Neural cell (in vitro differentiated cells): Measurements from ENCODE around the gene GALNT16. TPM values are rescaled to one million over a fixed set of nuclear protein-coding genes. Genes with fewer than 3 reads are reported as not detected.

Experiments
- H2AFZ ChIP-seq: fragments of 200-600, 300-800 bp; sonication (generic), shearing (Covaris generic); 2 replicates; pipeline ENCODE4 v1.6.0; 2014; ENCODE audit warnings: low read depth, mild to moderate bottlenecking, antibody characterized with exemption, low read length, moderate library complexity
- H3F3A ChIP-seq: fragments of 200-600 bp; shearing (Covaris generic); 2 replicates; pipeline ENCODE4 v1.6.1; 2016; ENCODE audit warnings: mild to moderate bottlenecking, moderate library complexity, mixed read lengths, antibody characterized with exemption, low read length; ENCODE audit not compliant: insufficient read depth, poor library complexity, severe bottlenecking
- H3K27ac ChIP-seq: fragments of 200-600, 300-800 bp; sonication (generic), shearing (Covaris generic); 2 replicates; pipeline ENCODE4 v1.5.1; 2014; ENCODE audit warnings: mild to moderate bottlenecking, low read length, moderate library complexity
- H3K27me3 ChIP-seq: fragments of 300-800, 200-600 bp; sonication (generic), shearing (Covaris generic); 2 replicates; pipeline ENCODE4 v1.6.0; 2014; ENCODE audit warnings: mild to moderate bottlenecking, low read depth, low read length, moderate library complexity; ENCODE audit not compliant: insufficient read depth
- H3K36me3 ChIP-seq: fragments of 300-800, 200-600 bp; sonication (generic), shearing (Covaris generic); 2 replicates; pipeline ENCODE4 v1.5.1; 2014; ENCODE audit warnings: mild to moderate bottlenecking, antibody characterized with exemption, low read length, moderate library complexity; ENCODE audit not compliant: insufficient read depth
- H3K4me2 ChIP-seq: fragments of 300-800, 200-600 bp; sonication (generic), shearing (Covaris generic); 2 replicates; pipeline ENCODE4 v1.6.0; 2014; ENCODE audit warnings: mild to moderate bottlenecking, low read length
- H3K4me3 ChIP-seq: fragments of 300-800, 200-600 bp; sonication (generic), shearing (Covaris generic); 2 replicates; pipeline ENCODE4 v1.5.1; 2014; ENCODE audit warnings: mild to moderate bottlenecking, low read length, moderate library complexity
- H3K79me2 ChIP-seq: fragments of 200-600 bp; shearing (Covaris generic); replicated peaks from 2 replicates; pipeline ENCODE4 v1.6.0; 2014; ENCODE audit warnings: mild to moderate bottlenecking, low read length, moderate library complexity; ENCODE audit not compliant: insufficient read depth
- H3K9ac ChIP-seq: fragments of 300-800, 200-600 bp; sonication (generic), shearing (Covaris generic); 2 replicates; pipeline ENCODE4 v1.6.1; 2016; ENCODE audit warnings: mild to moderate bottlenecking, low read length, mixed read lengths
- H3K9me2 ChIP-seq: fragments of 200-600 bp; shearing (Covaris generic); 2 replicates; pipeline ENCODE4 v1.6.1; 2016; ENCODE audit warnings: mild to moderate bottlenecking, low read length, mixed read lengths; ENCODE audit not compliant: insufficient read depth
- H3K9me3 ChIP-seq: fragments of 200-600, 300-800 bp; sonication (generic), shearing (Covaris generic); 2 replicates; pipeline ENCODE4 v1.6.1; 2016; ENCODE audit warnings: mild to moderate bottlenecking, mixed run types, low read length, moderate library complexity, mixed read lengths
- H4K20me1 ChIP-seq: fragments of 200-600 bp; shearing (Covaris generic); 2 replicates; pipeline ENCODE4 v1.6.1; 2016; ENCODE audit warnings: mild to moderate bottlenecking, mixed run types; ENCODE audit not compliant: insufficient read depth
- EP300 ChIP-seq: fragments of 450-650 bp; conservative IDR thresholded peaks from 2 replicates; pipeline ENCODE4 v1.6.1; 2014; ENCODE audit warnings: antibody characterized with exemption, mild to moderate bottlenecking, moderate library complexity; ENCODE audit not compliant: poor library complexity, severe bottlenecking
- EZH2 ChIP-seq: fragments of 200-600, 300-800 bp; shearing (Covaris generic), sonication (generic); IDR thresholded peaks from 2 replicates; pipeline ENCODE4 v1.6.1; 2014; ENCODE audit warnings: antibody characterized with exemption, low read length, borderline replicate concordance, mild to moderate bottlenecking; ENCODE audit not compliant: insufficient read depth, poor library complexity, severe bottlenecking
- MXI1 ChIP-seq: fragments of 450-650 bp; conservative IDR thresholded peaks from 2 replicates; pipeline ENCODE4 v1.6.1; 2014; ENCODE audit warnings: antibody characterized with exemption, mild to moderate bottlenecking; ENCODE audit not compliant: poor library complexity, severe bottlenecking
- POLR2AphosphoS5 ChIP-seq: IDR thresholded peaks from 2 replicates; pipeline ENCODE4 v1.6.1; 2012
- RAD21 ChIP-seq: fragments of 450-650 bp; conservative IDR thresholded peaks from 2 replicates; pipeline ENCODE4 v1.6.1; 2014; ENCODE audit warnings: antibody characterized with exemption, mild to moderate bottlenecking, moderate library complexity
- SMC3 ChIP-seq: fragments of 450-650 bp; conservative IDR thresholded peaks from 2 replicates; pipeline ENCODE4 v1.6.1; 2014; ENCODE audit warnings: antibody characterized with exemption, mild to moderate bottlenecking, moderate library complexity; ENCODE audit not compliant: poor library complexity
- TAF1 ChIP-seq: IDR thresholded peaks from 2 replicates; pipeline ENCODE4 v1.6.1; 2012; ENCODE audit warnings: low read depth
- polyA plus RNA-seq: library from polyadenylated mRNA; depleted of rRNA; stranded (reverse); fragments of >200 nt; gene quantifications from 2 replicates; pipeline ENCODE4 v1.2.3, GENCODE V29; 2014
- TF ChIP-seq, protein P1 (sequence below): fragments of 450-650 bp; IDR thresholded peaks from 2 replicates; pipeline ENCODE4 v1.5.1; 2014; ENCODE audit warnings: antibody characterized with exemption, mild to moderate bottlenecking, moderate library complexity; ENCODE audit not compliant: poor library complexity, severe bottlenecking
- TF ChIP-seq, protein P2 (sequence below): IDR thresholded peaks from 2 replicates; pipeline ENCODE4 v1.6.1; 2012; ENCODE audit warnings: borderline replicate concordance

Gene GALNT16
- polyA plus RNA-seq, 1 donor from 2014 or later: 23.8 TPM

DNA sequence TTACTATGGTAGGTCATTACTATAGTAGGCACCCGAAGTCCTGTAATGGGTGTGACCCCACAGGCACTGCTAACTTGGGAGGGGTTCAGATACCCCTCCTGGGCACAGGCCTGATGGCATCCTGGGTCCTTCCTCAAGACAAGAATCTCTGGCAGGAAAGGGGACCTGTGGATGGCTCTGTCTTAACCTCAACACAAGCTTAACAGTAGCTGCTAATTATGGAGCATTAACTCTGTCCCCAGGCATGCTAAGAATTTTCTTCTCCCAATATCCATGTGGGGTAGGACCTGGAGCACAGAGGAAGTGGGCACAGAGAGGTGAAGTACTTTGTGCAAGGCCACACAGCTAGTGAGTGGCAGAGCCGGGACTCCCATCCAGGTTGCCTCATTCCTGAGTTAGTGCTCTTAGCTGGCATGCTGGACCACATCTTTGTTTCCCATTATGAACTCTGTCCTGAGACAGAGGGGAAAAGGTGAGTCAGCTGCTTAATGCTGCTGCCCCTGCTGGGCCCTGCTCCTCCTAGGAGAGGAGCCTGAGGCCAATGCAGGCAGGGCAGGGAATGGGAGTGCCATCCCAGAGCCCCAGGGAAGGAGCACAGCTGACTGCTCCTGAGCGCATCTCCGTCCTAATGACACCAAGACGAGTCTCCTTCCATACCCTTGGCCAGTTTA lies 32.1 kb downstream of the GALNT16 start:
- H3K9ac ChIP-seq: no peak overlapping the region
- no peak overlapping the region for H3K4me3 ChIP-seq
- H3K9me3 ChIP-seq: no peaks in the 10 kb centered on the region
- no peaks in the 10 kb centered on the region for H3K79me2 ChIP-seq
- H3K27ac ChIP-seq: no peak overlapping the region
- no peaks in the 10 kb centered on the region for H3F3A ChIP-seq
- no peaks in the 10 kb centered on the region for H3K36me3 ChIP-seq
- H4K20me1 ChIP-seq: no peaks in the 10 kb centered on the region
- H3K4me2 ChIP-seq: no peak overlapping the region
- no peak for TF ChIP-seq SMC3
- TF ChIP-seq RAD21: no peak
- TF ChIP-seq POLR2AphosphoS5: no peak
- TF ChIP-seq MXI1: no peak
- TF ChIP-seq TAF1: no peak
- no peak for TF ChIP-seq EZH2
- no peak for TF ChIP-seq EP300
- TF ChIP-seq, protein P1, sequence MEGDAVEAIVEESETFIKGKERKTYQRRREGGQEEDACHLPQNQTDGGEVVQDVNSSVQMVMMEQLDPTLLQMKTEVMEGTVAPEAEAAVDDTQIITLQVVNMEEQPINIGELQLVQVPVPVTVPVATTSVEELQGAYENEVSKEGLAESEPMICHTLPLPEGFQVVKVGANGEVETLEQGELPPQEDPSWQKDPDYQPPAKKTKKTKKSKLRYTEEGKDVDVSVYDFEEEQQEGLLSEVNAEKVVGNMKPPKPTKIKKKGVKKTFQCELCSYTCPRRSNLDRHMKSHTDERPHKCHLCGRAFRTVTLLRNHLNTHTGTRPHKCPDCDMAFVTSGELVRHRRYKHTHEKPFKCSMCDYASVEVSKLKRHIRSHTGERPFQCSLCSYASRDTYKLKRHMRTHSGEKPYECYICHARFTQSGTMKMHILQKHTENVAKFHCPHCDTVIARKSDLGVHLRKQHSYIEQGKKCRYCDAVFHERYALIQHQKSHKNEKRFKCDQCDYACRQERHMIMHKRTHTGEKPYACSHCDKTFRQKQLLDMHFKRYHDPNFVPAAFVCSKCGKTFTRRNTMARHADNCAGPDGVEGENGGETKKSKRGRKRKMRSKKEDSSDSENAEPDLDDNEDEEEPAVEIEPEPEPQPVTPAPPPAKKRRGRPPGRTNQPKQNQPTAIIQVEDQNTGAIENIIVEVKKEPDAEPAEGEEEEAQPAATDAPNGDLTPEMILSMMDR: no peak
- TF ChIP-seq, protein P2, sequence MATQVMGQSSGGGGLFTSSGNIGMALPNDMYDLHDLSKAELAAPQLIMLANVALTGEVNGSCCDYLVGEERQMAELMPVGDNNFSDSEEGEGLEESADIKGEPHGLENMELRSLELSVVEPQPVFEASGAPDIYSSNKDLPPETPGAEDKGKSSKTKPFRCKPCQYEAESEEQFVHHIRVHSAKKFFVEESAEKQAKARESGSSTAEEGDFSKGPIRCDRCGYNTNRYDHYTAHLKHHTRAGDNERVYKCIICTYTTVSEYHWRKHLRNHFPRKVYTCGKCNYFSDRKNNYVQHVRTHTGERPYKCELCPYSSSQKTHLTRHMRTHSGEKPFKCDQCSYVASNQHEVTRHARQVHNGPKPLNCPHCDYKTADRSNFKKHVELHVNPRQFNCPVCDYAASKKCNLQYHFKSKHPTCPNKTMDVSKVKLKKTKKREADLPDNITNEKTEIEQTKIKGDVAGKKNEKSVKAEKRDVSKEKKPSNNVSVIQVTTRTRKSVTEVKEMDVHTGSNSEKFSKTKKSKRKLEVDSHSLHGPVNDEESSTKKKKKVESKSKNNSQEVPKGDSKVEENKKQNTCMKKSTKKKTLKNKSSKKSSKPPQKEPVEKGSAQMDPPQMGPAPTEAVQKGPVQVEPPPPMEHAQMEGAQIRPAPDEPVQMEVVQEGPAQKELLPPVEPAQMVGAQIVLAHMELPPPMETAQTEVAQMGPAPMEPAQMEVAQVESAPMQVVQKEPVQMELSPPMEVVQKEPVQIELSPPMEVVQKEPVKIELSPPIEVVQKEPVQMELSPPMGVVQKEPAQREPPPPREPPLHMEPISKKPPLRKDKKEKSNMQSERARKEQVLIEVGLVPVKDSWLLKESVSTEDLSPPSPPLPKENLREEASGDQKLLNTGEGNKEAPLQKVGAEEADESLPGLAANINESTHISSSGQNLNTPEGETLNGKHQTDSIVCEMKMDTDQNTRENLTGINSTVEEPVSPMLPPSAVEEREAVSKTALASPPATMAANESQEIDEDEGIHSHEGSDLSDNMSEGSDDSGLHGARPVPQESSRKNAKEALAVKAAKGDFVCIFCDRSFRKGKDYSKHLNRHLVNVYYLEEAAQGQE: no peak
- no peaks in the 10 kb centered on the region for H3K9me2 ChIP-seq
- H3K27me3 ChIP-seq: no peaks in the 10 kb centered on the region
- no peak overlapping the region for H2AFZ ChIP-seq

GRCh38 chr14:69298131-69299071 lies 38.4 kb downstream of the GALNT16 start:
- Histone ChIP-seq H3F3A (peaks cover 3% of the 10 kb centered on the region), H2AFZ (no peak overlapping the region), H3K79me2 (no peaks in the 10 kb centered on the region), H3K9ac (peak overlapping the region; percentile 61), H4K20me1 (no peaks in the 10 kb centered on the region), H3K36me3 (no peaks in the 10 kb centered on the region), H3K27ac (peak overlapping the region; percentile 92), H3K9me3 (no peaks in the 10 kb centered on the region), H3K4me2 (peak overlapping the region; percentile 59), H3K4me3 (peak overlapping the region; percentile 52), H3K27me3 (no peaks in the 10 kb centered on the region), H3K9me2 (no peaks in the 10 kb centered on the region)
- TF ChIP-seq MXI1: peak; percentile 46
- TF ChIP-seq RAD21: peak; percentile 34
- TF ChIP-seq, protein P1: no peak
- no peak for TF ChIP-seq POLR2AphosphoS5
- TF ChIP-seq EP300: peak; percentile 80
- peak; percentile 26 for TF ChIP-seq SMC3
- TF ChIP-seq, protein P2: peak; percentile 44
- TF ChIP-seq TAF1: no peak
- TF ChIP-seq EZH2: no peak
